KOPT-K1 (cell line): Measurements from ENCODE around the gene HIKESHI.
A peak's percentile ranks its signal among the peaks of the same experiment; 100 is the strongest.
"Not testable (repeated sequence)": the region's sequence is repeated elsewhere in the genome, so short reads cannot be mapped to it uniquely, and the experiment has no call there.

Experiments used
- H3K27ac ChIP-seq: fragments of 200-600 bp; sonication (generic); 2 replicates; pipeline ENCODE4 v1.5.1; 2016; ENCODE audit warnings: antibody characterized with exemption, mild to moderate bottlenecking, low read depth, low read length; ENCODE audit not compliant: poor library complexity, severe bottlenecking
- H3K36me3 ChIP-seq: fragments of 200-600 bp; sonication (generic); 2 replicates; pipeline ENCODE4 v1.5.1; 2017; ENCODE audit warnings: antibody characterized with exemption, mild to moderate bottlenecking, low read length, moderate library complexity; ENCODE audit not compliant: insufficient read depth
- H3K9me3 ChIP-seq: fragments of 200-600 bp; sonication (generic); 2 replicates; pipeline ENCODE4 v1.5.1; 2017; ENCODE audit warnings: antibody characterized with exemption, low read length, mild to moderate bottlenecking; ENCODE audit not compliant: insufficient read depth, poor library complexity, severe bottlenecking

Gene HIKESHI

DNA sequence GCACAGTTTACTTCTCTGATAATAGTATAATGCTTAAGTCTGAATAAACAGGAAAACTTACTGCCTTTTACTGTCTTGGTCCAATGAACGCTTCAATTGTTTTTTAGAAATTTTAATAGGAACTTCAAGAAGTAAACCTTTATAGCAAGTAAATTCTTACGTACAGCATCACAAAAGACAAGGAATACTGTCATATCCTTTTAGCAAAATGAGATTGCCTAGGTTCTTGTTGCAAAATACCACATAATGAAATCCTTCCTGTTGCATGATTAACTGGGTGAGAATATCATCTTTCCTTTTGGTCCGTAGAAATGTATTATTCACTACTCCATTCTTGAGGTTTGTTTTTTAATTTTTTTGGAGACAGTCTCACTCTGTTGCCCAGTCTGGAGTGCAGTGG lies 22.3 kb upstream of the HIKESHI start:
- no peak overlapping the region for H3K27ac ChIP-seq
- peaks cover 82% of the 10 kb centered on the region for H3K36me3 ChIP-seq
- H3K9me3 ChIP-seq, result peaks cover 3% of the 10 kb centered on the region

DNA sequence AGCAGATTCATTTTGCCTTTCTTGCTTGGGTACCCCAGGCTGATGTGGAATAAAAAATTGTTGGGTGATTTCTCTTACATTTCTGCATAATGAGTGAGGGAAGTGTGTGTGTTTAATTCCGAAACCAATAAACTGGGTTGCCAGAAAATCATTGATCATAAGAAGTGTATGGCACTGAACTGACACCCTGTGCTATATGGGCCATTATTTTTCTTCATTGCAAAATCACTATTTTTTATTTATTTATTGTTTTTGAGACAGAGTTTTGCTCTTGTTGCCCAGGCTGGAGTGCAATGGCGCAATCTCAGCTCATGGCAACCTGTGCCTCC lies 14.6 kb upstream of the HIKESHI start:
- peaks cover 22% of the 10 kb centered on the region; the same call in 1 of the 2 replicates for H3K36me3 ChIP-seq
- H3K9me3 ChIP-seq, result no peaks in the 10 kb centered on the region
- H3K27ac ChIP-seq, result no peak overlapping the region

DNA sequence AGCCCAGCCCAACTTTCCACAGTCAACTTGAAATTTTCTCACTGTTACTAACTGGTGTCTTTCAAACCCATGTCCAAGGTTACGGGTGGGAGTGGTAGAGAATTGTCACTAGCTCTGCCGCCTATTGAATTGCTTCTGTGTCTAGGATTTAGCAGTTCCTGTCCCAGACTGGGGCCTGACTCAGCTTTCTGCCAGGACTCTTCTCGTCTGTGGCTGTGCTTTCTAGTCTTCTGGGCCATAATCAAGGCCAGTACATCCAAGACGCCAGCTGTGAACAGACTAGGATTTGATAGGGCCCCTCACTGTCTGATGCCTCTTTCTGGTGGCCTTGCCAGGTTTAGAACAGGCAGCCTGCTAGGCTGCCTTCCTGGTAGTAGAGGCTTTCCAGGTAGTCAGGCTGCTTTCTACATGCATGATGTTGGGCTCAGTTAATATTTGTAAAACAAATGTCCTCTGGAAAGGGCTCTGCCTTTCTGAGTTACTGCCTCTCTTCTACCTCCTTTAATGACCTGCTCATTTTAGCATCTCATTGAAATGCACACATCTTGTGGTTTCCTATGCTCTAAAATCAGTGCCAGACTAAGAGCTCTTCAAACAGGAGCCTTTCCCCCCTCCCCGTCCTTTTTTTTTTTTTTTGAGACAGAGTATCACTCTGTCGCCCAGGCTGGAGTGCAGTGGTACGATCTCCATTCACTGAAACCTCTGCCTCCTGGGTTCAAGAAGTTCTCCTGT lies 13.1 kb upstream of the HIKESHI start:
- Histone ChIP-seq H3K27ac (no peak overlapping the region), H3K36me3 (peaks cover 9% of the 10 kb centered on the region; the same call in 1 of the 2 replicates), H3K9me3 (no peaks in the 10 kb centered on the region)

DNA sequence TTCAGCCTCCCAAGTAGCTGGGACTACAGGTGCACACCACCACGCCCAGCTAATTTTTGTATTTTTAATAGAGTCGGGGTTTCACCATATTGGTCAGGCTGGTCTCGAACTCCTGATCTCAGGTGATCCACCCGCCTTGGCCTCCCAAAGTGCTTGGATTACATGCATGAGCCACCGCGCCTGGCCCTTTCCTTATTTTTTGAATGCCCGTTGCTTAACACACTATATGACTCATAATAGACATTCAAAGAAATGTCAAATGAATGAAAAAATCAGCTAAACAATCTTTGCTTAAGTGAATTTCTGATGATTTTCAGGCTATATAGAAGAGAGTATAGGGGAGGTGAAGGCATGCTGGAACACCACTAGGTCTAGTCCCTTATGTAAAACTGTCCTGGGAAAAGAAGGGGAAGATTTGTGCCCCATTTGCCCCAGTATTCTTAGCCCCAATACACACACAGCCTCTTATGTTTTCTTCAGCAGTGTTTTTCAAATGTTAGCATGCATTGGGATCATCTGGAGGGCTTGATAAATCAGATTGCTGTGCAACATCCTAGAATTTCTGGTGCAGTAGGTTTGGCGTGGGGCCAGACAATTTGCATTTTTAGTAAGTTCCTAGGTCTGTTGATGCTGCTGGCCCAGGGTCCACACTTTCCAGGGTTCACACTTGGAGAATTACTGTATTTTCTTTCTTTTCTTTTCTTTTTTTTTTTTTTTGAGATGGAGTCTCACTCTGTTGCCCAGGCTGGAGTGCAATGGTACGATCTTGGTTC lies 12.3 kb upstream of the HIKESHI start:
- not testable (repeated sequence) for H3K36me3 ChIP-seq, H3K9me3 ChIP-seq, H3K27ac ChIP-seq

DNA sequence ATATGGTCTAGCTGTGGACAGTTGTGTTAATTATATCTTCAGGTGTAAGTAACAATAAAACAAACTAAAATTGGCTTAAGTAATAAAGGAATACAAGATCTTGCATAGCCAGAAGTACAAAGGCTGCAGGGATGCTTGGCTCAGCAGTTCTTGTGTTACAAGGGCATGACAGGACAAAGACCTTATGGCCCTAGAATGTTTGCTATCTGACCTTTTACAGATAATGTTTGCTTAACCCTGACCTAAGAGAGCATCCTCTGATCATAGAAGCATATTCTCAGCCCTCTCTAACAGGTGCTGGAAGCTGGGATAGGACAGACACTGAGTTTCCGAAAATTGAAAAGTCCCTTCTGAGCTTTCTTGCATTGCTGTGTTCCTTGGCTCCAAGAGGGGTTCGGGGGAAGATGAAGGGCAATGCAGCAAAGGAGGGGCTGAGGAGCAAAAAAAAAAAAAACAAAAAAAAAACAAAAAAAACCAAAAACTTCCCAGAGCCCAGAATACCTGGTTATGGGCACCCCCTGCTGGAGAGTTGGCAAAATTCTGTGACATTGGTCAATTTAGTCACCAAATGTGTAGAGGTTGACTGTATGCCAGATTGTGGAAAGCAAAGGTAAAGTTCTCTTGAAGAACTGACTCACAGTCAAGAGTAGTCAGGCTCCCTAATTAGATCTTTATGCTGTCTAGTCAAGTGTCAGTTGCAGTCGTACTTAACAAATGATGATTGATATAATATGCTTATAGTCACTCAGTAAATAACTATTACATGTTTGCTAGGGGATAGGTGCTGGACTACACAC lies 10.4 kb upstream of the HIKESHI start:
- H3K36me3 ChIP-seq, result no peaks in the 10 kb centered on the region
- H3K27ac ChIP-seq, result no peak overlapping the region
- H3K9me3 ChIP-seq, result no peaks in the 10 kb centered on the region

DNA sequence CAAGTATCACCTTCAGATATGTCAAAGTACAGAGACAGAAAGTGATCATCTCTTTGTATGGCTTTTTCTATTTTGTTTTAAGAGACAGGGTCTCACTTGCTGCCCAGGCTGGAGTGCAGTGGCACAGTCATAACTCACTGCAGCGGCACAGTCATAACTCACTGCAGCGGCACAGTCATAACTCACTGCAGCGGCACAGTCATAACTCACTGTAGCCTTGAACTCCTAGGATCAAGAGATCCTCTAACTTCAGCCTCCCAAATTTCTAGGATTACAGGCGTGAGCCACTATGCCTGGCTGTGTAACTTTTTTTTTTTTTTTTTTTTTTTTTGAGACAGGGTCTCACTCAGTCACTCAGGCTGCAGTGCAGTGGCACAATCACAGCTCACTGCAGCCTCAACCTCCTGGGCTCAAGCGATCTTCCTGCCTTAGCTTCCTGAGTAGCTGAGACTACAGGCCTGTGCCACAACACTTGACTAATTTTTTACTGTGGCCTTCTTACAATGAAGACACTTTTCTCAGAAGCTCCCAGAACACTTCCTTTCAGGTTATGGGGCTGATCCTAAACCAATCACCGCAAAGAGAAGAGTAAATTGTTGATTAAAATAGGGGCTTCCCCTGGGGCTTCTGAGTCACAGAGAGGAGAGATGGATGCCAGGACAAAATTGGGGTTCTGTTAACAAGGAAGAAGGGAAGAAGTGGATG lies 9.0 kb upstream of the HIKESHI start:
- Histone ChIP-seq H3K9me3 (no peaks in the 10 kb centered on the region), H3K36me3 (no peaks in the 10 kb centered on the region), H3K27ac (no peak overlapping the region)

DNA sequence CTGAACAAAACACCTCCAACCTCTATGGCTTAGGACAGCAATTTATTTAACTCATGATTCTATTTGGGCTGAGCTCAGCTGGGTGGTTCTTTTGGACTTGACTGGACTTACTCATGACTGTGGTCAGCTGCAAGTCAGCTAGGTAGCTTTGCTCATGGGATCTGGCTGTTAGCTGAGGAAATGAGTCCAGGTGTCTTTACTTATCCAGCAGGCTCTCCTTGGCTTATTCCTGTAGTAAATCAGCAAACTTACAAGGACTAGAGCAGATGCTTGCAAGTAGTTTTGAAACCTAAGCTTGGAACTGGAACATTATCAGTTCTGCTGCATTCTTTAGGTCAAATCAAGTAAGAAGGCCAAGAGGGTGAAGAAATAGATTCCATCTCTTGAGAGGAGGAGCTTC lies 8.0 kb upstream of the HIKESHI start:
- Histone ChIP-seq H3K9me3 (no peaks in the 10 kb centered on the region), H3K36me3 (no peaks in the 10 kb centered on the region), H3K27ac (no peak overlapping the region)

DNA sequence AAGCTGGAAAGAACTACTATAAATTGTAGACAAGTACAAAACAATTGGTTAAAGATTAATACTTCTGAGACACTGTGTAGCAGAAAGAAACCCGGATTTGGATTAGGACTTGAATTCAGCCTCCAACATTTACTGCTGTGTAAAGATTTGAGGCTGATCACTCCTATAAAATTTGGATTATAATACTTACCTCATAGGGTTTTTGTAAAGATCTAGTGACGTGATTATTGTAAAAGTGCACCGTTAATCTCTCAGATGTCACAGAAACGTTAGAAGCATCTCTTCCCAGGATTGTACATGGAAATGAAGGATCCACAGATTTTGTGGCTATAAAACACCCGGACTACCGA lies 323 bp upstream of the HIKESHI start:
- no peaks in the 10 kb centered on the region for H3K9me3 ChIP-seq
- H3K36me3 ChIP-seq, result peaks cover 11% of the 10 kb centered on the region; the same call in 1 of the 2 replicates
- peak overlapping the region; percentile 77 for H3K27ac ChIP-seq

DNA sequence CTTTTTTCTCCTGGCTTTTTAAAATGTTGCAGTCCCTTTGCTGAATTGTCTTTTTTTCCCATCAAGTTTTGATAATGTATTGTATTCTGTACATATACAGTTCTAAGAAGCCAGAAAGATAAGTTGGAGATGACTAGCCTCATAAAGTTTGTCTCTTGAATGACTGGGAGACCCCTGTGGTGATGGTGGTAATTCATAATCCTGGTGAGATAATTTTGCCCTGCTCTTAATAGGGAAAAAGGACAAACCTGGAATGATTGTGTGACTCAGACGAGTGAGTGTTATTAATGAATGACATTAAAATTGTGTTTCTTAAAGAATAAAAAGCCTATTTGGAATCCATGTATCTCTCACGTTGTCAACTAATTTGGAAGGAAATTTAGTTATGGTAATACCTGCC lies 1.2 kb downstream of the HIKESHI start:
- Histone ChIP-seq H3K36me3 (peaks cover 11% of the 10 kb centered on the region; the same call in 1 of the 2 replicates), H3K27ac (peak overlapping the region; percentile 77), H3K9me3 (no peaks in the 10 kb centered on the region)

DNA sequence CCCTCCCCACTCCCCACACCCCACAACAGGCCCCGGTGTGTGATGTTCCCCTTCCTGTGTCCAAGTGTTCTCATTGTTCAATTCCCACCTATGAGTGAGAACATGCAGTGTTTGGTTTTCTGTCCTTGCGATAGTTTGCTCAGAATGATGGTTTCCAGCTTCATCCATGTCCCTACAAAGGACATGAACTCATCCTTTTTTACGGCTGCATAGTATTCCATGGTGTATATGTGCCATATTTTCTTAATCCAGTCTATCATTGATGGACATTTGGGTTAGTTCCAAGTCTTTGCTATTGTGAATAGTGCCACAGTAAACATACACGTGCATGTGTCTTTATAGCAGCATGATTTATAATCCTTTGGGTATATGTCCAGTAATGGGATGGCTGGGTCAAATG lies 6.7 kb downstream of the HIKESHI start:
- H3K36me3 ChIP-seq, result peaks cover 17% of the 10 kb centered on the region; the same call in 1 of the 2 replicates
- H3K9me3 ChIP-seq, H3K27ac ChIP-seq: not testable (repeated sequence)

DNA sequence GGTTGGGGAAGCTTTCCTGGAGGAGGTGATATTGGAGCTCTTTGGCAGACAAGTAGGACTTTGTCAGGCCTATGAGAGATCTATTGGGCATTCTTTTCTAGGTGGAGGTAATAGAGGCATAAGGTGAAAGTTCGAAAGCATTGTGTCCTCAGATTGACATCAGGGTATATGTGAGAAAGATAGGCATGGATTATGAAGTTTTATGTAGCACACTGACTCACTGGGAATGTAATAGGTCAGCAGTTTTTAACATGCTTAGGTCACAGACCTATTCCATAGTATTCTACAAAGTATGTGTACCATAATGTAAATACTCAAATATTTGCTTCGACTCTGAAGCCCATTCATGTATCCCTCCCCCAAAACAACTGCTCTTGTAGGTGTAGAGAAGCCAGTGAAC lies 11.8 kb downstream of the HIKESHI start:
- peaks cover 42% of the 10 kb centered on the region for H3K36me3 ChIP-seq
- no peaks in the 10 kb centered on the region for H3K9me3 ChIP-seq
- H3K27ac ChIP-seq, result no peak overlapping the region

DNA sequence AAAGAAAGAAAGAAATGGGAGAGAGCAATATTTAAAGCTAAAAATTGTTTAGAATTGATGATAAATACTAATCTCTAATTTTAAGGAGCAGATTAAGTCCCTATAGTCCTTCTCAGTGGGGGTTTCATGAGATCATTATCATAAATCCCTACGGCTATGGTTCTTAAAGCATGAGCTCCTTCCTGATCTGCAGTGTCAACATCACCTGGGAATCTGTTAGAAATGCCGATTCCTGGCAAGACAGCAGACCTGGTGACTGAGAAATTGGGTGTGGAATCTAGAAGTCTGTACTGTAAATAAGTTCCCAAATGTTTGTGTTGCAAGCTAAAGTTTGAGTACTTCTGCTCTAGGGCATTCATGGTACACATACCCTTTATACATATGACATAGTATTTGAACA lies 12.6 kb downstream of the HIKESHI start:
- Histone ChIP-seq H3K9me3 (no peaks in the 10 kb centered on the region), H3K27ac (no peak overlapping the region), H3K36me3 (peaks cover 50% of the 10 kb centered on the region)

DNA sequence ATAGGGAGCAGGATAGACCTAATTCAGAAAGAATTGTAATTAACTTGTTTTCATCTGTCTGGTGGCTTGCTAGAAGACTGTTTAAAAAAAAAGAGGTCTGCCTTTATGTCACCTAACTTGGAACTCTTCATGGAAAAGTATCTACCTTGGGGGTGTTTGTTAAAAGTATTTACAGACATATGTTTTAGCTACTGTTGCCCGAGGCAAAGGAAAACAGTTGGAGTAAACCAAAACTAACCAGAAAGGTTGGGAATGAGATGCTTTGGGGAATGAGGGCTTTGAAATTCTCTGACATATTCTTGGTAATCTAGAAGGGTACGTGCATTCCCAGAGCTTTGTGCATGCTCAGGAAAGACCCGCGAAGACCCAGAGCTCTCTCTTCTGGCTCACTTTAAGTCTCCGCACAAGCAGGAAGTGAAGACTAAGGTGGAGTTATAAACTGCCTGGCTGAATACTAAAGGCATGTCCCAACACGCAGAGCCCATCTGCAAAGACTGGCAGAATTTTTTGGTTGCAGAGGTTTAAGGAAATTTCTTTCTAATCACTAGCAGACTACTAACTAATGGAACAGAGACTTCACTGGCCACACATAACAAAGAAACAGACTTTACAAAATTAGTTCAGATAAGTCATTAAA lies 33.2 kb downstream of the HIKESHI start:
- Histone ChIP-seq H3K36me3 (peaks cover 73% of the 10 kb centered on the region), H3K27ac (no peak overlapping the region)

DNA sequence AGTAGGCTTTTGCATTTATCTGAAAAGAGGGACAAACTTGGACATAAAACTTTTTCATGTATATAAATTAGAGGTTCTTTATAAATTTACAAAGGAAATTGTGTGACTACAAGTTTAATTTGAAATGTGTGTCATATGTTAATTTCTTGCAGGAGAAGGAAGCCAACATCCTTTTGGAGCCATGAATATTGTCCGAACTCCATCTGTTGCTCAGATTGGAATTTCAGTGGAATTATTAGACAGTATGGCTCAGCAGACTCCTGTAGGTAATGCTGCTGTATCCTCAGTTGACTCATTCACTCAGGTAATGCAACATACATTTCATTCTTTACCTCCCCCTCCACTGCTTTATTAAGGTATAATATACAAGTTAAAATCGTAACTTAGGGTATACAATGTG lies 35.2 kb downstream of the HIKESHI start:
- Histone ChIP-seq H3K9me3 (no peaks in the 10 kb centered on the region), H3K36me3 (peaks cover 64% of the 10 kb centered on the region), H3K27ac (no peak overlapping the region)

More for the DNA sequence above, 33.2 kb downstream of the HIKESHI start:
- no peaks in the 10 kb centered on the region for H3K9me3 ChIP-seq
